HCT116 (cell line): Measurements from ENCODE around the gene ZIC4. TPM values are rescaled to one million over a fixed set of nuclear protein-coding genes. Genes with fewer than 3 reads are reported as not detected.

ENCODE experiments used
- ATAC-seq: fragments of 200-7000 bp; cut with Tn5 transposase; 2 replicates; pipeline ENCODE4 v1.9.1; 2020; ENCODE audit warnings: mild to moderate bottlenecking, moderate library complexity
- BruUV-seq: library from RNA; stranded (reverse); fragments of 400-500 nt; replicated peaks from 2 replicates; lab custom pipeline; 2021; lab: Mats Ljungman, UMichigan
- CTCF ChIA-PET: fragments of 300-600 bp; sonication (Branson Sonifier 250); formaldehyde crosslinking; loops from one replicate; lab custom pipeline; 2021; ENCODE audit warnings: antibody characterized with exemption; lab: Charles Lee
- POLR2A ChIA-PET: fragments of 300-600, 350-600 bp; sonication (Branson Sonifier 250); formaldehyde crosslinking; loops from one replicate; lab custom pipeline; 2021; ENCODE audit warnings: antibody characterized with exemption; lab: Charles Lee
- RAD21 ChIA-PET, 2 experiments: fragments of 300-600 bp; sonication (Branson Sonifier 250); formaldehyde crosslinking; loops; one replicate each; lab custom pipeline; 2023; ENCODE audit warnings: low total read pairs in 2 of 2; ENCODE audit not compliant: uncharacterized antibody in 2 of 2, unreplicated experiment in 2 of 2, low non-redundant PET in 1 of 2; lab: Charles Lee
- DNase-seq: peaks from one replicate; pipeline ENCODE4 v3.0.0-alpha.2; 2010; ENCODE audit warnings: low read depth, low spot score
- H2AFZ ChIP-seq: fragments of 200-600 bp; shearing (Covaris generic), sonication (generic); 2 replicates; pipeline ENCODE4 v1.6.1; 2017; ENCODE audit warnings: low read depth, mixed run types, mixed read lengths, antibody characterized with exemption, low read length; ENCODE audit not compliant: poor library complexity, severe bottlenecking
- H3K27ac ChIP-seq: 2 replicates; pipeline ENCODE4 v1.5.1; 2012; ENCODE audit warnings: low read depth, low read length
- H3K27me3 ChIP-seq: fragments of 200-600 bp; sonication (generic); 2 replicates; pipeline ENCODE4 v1.6.1; 2016; ENCODE audit warnings: mixed run types, low read length, mixed read lengths; ENCODE audit not compliant: insufficient read depth
- H3K36me3 ChIP-seq, 2 experiments: fragments of 200-500 bp in 1 of 2; fragments of 200-600 bp in 1 of 2; sonication (Bioruptor generic) in 1 of 2; sonication (generic) in 1 of 2; 2 replicates each; pipeline versions ENCODE4 v1.5.1 to v1.6.1; 2014 to 2016; ENCODE audit warnings: low read length in 2 of 2, inconsistent platforms in 1 of 2, mixed read lengths in 1 of 2, mixed run types in 1 of 2; ENCODE audit not compliant: insufficient read depth in 2 of 2, control insufficient read depth in 1 of 2
- H3K4me1 ChIP-seq, 2 experiments: fragments of 200-600 bp in 1 of 2; sonication (generic) in 1 of 2; 2 replicates each; pipeline versions ENCODE4 v1.5.1 to v1.6.1; 2012 to 2017; ENCODE audit warnings: low read length in 2 of 2, inconsistent platforms in 1 of 2, mild to moderate bottlenecking in 1 of 2, mixed read lengths in 1 of 2, mixed run types in 1 of 2, moderate library complexity in 1 of 2; ENCODE audit not compliant: insufficient read depth in 2 of 2, control insufficient read depth in 1 of 2
- H3K4me2 ChIP-seq: fragments of 200-600 bp; sonication (generic); 2 replicates; pipeline ENCODE4 v1.6.1; 2017; ENCODE audit warnings: mixed run types, low read length, mixed read lengths
- H3K4me3 ChIP-seq, 2 experiments: fragments of 200-600 bp in 1 of 2; sonication (generic) in 1 of 2; replicated peaks in 1 of 2; 2 replicates each; pipeline ENCODE4 v1.5.1; 2011 to 2016; ENCODE audit warnings: low read length in 2 of 2, control low read depth in 1 of 2, low read depth in 1 of 2, mild to moderate bottlenecking in 1 of 2, mixed read lengths in 1 of 2, mixed run types in 1 of 2
- H3K79me2 ChIP-seq: fragments of 200-600 bp; sonication (generic); 2 replicates; pipeline ENCODE4 v1.6.1; 2017; ENCODE audit warnings: mild to moderate bottlenecking, mixed run types, low read length, moderate library complexity, mixed read lengths; ENCODE audit not compliant: insufficient read depth
- H3K9ac ChIP-seq: fragments of 200-600 bp; sonication (generic); 2 replicates; pipeline ENCODE4 v1.6.1; 2016; ENCODE audit warnings: low read length, mixed read lengths
- H3K9me2 ChIP-seq: fragments of 200-600 bp; sonication (generic), shearing (Covaris generic); 2 replicates; pipeline ENCODE4 v1.6.1; 2017; ENCODE audit warnings: mixed run types, mild to moderate bottlenecking, moderate library complexity; ENCODE audit not compliant: insufficient read depth
- H3K9me3 ChIP-seq, 2 experiments: fragments of 200-500 bp in 1 of 2; fragments of 200-600 bp in 1 of 2; sonication (Bioruptor generic) in 1 of 2; sonication (generic) in 1 of 2; 2 replicates each; pipeline ENCODE4 v1.6.1; 2014 to 2017; ENCODE audit warnings: low read length in 2 of 2, mixed read lengths in 2 of 2, inconsistent platforms in 1 of 2, low read depth in 1 of 2, mild to moderate bottlenecking in 1 of 2, mixed run types in 1 of 2, moderate library complexity in 1 of 2; ENCODE audit not compliant: control insufficient read depth in 1 of 2, insufficient read depth in 1 of 2
- H4K20me1 ChIP-seq: fragments of 200-600 bp; sonication (generic), shearing (Covaris generic); 2 replicates; pipeline ENCODE4 v1.6.1; 2017; ENCODE audit warnings: mixed run types, mild to moderate bottlenecking, moderate library complexity; ENCODE audit not compliant: insufficient read depth
- CBX3 ChIP-seq: IDR thresholded peaks from 2 replicates; pipeline ENCODE4 v1.6.1; 2012; ENCODE audit warnings: low read depth
- CEBPB ChIP-seq: IDR thresholded peaks from 2 replicates; pipeline ENCODE4 v1.6.1; 2012; ENCODE audit warnings: low read depth
- EGR1 ChIP-seq: IDR thresholded peaks from 2 replicates; pipeline ENCODE4 v1.6.1; 2012; ENCODE audit warnings: low read depth
- FOSL1 ChIP-seq: IDR thresholded peaks from 2 replicates; pipeline ENCODE4 v1.6.1; 2012; ENCODE audit warnings: low read depth
- POLR2A ChIP-seq: IDR thresholded peaks from 2 replicates; pipeline ENCODE4 v1.7.0; 2011; ENCODE audit warnings: borderline replicate concordance; ENCODE audit not compliant: insufficient read depth, insufficient read length; ENCODE audit errors: extremely low read depth
- RAD21 ChIP-seq: IDR thresholded peaks from 2 replicates; pipeline ENCODE4 v1.6.1; 2012; ENCODE audit warnings: low read depth, mild to moderate bottlenecking
- SIN3A ChIP-seq: IDR thresholded peaks from 2 replicates; pipeline ENCODE4 v1.6.1; 2012; ENCODE audit warnings: low read depth
- SRF ChIP-seq: IDR thresholded peaks from 2 replicates; pipeline ENCODE4 v1.6.1; 2012; ENCODE audit warnings: low read depth
- TCF7L2 ChIP-seq: IDR thresholded peaks from 2 replicates; pipeline ENCODE4 v1.7.0; 2011; ENCODE audit warnings: borderline replicate concordance, inconsistent platforms; ENCODE audit not compliant: insufficient read depth, insufficient read length; ENCODE audit errors: extremely low read depth
- YY1 ChIP-seq: IDR thresholded peaks from 2 replicates; pipeline ENCODE4 v1.6.1; 2011; ENCODE audit warnings: low read length, low read depth, moderate library complexity, mild to moderate bottlenecking; ENCODE audit not compliant: insufficient replicate concordance; ENCODE audit errors: extremely low read depth
- ZFX ChIP-seq: fragments of 450-650 bp; IDR thresholded peaks from 2 replicates; pipeline ENCODE4 v1.6.1; 2017
- ZNF274 ChIP-seq: fragments of 200-500 bp; sonication (Bioruptor generic); IDR thresholded peaks from 2 replicates; pipeline ENCODE4 v1.6.1; 2014; ENCODE audit warnings: mild to moderate bottlenecking, low read depth, low read length, inconsistent platforms
- intact Hi-C: fragments of 100-400 bp; cut with micrococcal nuclease; formaldehyde crosslinking; loops from 2 replicates; pipeline ENCODE4 v1.10.0; 2022
- total RNA-seq: library from RNA; stranded (reverse); gene quantifications from one replicate; pipeline ENCODE4 v1.2.1, GENCODE V29; 2021; ENCODE audit not compliant: unreplicated experiment
- TF ChIP-seq, protein P1 (sequence below): IDR thresholded peaks from 2 replicates; pipeline ENCODE4 v1.6.1; 2012
- TF ChIP-seq, protein P2 (sequence below): IDR thresholded peaks from 2 replicates; pipeline ENCODE4 v1.6.1; 2011; ENCODE audit warnings: mild to moderate bottlenecking, low read length, moderate library complexity; ENCODE audit not compliant: insufficient replicate concordance; ENCODE audit errors: extremely low read depth
- TF ChIP-seq, protein P3 (sequence below): IDR thresholded peaks from 2 replicates; pipeline ENCODE4 v1.6.1; 2012; ENCODE audit warnings: low read depth
- TF ChIP-seq, protein P4 (sequence below), 3 experiments: fragments of 200-600 bp in 1 of 3; sonication (generic) in 1 of 3; IDR thresholded peaks in 2 of 3; conservative IDR thresholded peaks in 1 of 3; 2 replicates each; pipeline ENCODE4 v1.5.1; 2012 to 2017; ENCODE audit warnings: low read depth in 2 of 3, low read length in 2 of 3, antibody characterized with exemption in 1 of 3, borderline replicate concordance in 1 of 3, control low read depth in 1 of 3, mild to moderate bottlenecking in 1 of 3, mixed read lengths in 1 of 3, mixed run types in 1 of 3, moderate library complexity in 1 of 3; ENCODE audit not compliant: insufficient read depth in 1 of 3

Gene ZIC4
- total RNA-seq, 1 experiment from 2014 or later: not detected

DNA sequence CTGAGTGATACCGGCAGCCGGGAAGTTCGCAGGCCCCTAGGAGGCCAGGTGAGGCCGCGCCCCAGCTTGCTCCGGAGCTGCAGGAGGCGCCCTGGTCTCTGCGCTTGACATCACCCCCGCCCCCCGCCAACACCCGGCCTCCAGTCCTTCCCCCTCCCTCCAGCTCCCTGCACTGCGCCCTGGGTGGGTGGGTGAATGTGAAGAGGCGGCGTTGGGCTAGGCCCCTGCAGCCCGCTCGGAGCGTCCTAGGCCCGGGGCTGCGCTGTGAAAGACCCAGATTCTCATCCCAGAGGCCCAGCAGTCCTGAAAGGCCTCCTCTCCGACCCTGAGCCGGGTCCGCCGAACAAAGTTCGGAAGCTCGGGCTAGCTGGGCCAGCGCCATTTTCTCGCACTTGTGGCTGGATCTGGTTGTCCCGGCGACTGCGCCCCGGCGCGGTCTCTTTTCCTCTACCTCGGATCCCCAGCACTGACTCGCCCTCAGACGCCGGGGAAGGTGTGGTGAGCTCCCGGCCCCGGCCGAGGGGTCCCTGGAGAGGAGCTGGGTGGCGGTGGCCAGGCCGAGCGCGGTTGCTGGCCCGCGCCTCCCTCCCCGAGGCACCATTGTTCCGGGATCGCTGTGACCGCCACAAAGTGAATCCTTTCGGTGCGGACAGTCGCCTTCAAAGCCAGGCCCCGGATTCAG, 12.9 kb downstream of the ZIC4 start:
- no peaks in the 10 kb centered on the region for H3K27me3 ChIP-seq
- intact Hi-C loops: no loop called here
- RAD21 ChIA-PET: no interaction called here
- no peaks in the 10 kb centered on the region for H3K9me3 ChIP-seq
- no peak overlapping the region for H3K27ac ChIP-seq
- DNase-seq (no peak), ATAC-seq (no peak)
- no peaks in the 10 kb centered on the region for H3K4me1 ChIP-seq
- H2AFZ ChIP-seq: no peak overlapping the region
- CTCF ChIA-PET: no interaction called here
- no peaks in the 10 kb centered on the region for H3K36me3 ChIP-seq
- POLR2A ChIA-PET: no interaction called here
- no peaks in the 10 kb centered on the region for H3K79me2 ChIP-seq
- no peak overlapping the region for H3K9ac ChIP-seq
- H4K20me1 ChIP-seq: no peaks in the 10 kb centered on the region
- no peak overlapping the region for H3K4me2 ChIP-seq
- no peak overlapping the region for H3K4me3 ChIP-seq
- no TSS peak for BruUV-seq
- TF ChIP-seq SIN3A (no peak), SRF (no peak), CEBPB (no peak), ZFX (no peak), POLR2A (no peak), ZNF274 (no peak), EGR1 (no peak), YY1 (no peak), CBX3 (no peak), TCF7L2 (no peak), RAD21 (no peak), FOSL1 (no peak)
- TF ChIP-seq, protein P1, sequence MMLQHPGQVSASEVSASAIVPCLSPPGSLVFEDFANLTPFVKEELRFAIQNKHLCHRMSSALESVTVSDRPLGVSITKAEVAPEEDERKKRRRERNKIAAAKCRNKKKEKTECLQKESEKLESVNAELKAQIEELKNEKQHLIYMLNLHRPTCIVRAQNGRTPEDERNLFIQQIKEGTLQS: no peak
- TF ChIP-seq, protein P2, sequence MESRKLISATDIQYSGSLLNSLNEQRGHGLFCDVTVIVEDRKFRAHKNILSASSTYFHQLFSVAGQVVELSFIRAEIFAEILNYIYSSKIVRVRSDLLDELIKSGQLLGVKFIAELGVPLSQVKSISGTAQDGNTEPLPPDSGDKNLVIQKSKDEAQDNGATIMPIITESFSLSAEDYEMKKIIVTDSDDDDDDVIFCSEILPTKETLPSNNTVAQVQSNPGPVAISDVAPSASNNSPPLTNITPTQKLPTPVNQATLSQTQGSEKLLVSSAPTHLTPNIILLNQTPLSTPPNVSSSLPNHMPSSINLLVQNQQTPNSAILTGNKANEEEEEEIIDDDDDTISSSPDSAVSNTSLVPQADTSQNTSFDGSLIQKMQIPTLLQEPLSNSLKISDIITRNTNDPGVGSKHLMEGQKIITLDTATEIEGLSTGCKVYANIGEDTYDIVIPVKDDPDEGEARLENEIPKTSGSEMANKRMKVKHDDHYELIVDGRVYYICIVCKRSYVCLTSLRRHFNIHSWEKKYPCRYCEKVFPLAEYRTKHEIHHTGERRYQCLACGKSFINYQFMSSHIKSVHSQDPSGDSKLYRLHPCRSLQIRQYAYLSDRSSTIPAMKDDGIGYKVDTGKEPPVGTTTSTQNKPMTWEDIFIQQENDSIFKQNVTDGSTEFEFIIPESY: no peak
- TF ChIP-seq, protein P3, sequence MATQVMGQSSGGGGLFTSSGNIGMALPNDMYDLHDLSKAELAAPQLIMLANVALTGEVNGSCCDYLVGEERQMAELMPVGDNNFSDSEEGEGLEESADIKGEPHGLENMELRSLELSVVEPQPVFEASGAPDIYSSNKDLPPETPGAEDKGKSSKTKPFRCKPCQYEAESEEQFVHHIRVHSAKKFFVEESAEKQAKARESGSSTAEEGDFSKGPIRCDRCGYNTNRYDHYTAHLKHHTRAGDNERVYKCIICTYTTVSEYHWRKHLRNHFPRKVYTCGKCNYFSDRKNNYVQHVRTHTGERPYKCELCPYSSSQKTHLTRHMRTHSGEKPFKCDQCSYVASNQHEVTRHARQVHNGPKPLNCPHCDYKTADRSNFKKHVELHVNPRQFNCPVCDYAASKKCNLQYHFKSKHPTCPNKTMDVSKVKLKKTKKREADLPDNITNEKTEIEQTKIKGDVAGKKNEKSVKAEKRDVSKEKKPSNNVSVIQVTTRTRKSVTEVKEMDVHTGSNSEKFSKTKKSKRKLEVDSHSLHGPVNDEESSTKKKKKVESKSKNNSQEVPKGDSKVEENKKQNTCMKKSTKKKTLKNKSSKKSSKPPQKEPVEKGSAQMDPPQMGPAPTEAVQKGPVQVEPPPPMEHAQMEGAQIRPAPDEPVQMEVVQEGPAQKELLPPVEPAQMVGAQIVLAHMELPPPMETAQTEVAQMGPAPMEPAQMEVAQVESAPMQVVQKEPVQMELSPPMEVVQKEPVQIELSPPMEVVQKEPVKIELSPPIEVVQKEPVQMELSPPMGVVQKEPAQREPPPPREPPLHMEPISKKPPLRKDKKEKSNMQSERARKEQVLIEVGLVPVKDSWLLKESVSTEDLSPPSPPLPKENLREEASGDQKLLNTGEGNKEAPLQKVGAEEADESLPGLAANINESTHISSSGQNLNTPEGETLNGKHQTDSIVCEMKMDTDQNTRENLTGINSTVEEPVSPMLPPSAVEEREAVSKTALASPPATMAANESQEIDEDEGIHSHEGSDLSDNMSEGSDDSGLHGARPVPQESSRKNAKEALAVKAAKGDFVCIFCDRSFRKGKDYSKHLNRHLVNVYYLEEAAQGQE: no peak
- TF ChIP-seq, protein P4, sequence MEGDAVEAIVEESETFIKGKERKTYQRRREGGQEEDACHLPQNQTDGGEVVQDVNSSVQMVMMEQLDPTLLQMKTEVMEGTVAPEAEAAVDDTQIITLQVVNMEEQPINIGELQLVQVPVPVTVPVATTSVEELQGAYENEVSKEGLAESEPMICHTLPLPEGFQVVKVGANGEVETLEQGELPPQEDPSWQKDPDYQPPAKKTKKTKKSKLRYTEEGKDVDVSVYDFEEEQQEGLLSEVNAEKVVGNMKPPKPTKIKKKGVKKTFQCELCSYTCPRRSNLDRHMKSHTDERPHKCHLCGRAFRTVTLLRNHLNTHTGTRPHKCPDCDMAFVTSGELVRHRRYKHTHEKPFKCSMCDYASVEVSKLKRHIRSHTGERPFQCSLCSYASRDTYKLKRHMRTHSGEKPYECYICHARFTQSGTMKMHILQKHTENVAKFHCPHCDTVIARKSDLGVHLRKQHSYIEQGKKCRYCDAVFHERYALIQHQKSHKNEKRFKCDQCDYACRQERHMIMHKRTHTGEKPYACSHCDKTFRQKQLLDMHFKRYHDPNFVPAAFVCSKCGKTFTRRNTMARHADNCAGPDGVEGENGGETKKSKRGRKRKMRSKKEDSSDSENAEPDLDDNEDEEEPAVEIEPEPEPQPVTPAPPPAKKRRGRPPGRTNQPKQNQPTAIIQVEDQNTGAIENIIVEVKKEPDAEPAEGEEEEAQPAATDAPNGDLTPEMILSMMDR (IDR thresholded peaks at IDR 0.05 in 2 of 3, conservative IDR thresholded peaks at IDR 0.05 in 1 of 3; ENCODE audit: borderline replicate concordance in 1 of 3, insufficient read depth in 1 of 3, low read depth in 2 of 3, low read length in 2 of 3): no peak
- no peaks in the 10 kb centered on the region for H3K9me2 ChIP-seq
